ENCODE results near the gene SSH3. TPM values are rescaled to one million over a fixed set of nuclear protein-coding genes. Genes with fewer than 3 reads are reported as not detected.

The SSH3 gene
- total and polyA plus RNA-seq, 2 of the 8 experiments (the other 6 are each of a cell fraction or from before 2014, with no cell fraction given): 16.9 to 19.8 TPM

DNA sequence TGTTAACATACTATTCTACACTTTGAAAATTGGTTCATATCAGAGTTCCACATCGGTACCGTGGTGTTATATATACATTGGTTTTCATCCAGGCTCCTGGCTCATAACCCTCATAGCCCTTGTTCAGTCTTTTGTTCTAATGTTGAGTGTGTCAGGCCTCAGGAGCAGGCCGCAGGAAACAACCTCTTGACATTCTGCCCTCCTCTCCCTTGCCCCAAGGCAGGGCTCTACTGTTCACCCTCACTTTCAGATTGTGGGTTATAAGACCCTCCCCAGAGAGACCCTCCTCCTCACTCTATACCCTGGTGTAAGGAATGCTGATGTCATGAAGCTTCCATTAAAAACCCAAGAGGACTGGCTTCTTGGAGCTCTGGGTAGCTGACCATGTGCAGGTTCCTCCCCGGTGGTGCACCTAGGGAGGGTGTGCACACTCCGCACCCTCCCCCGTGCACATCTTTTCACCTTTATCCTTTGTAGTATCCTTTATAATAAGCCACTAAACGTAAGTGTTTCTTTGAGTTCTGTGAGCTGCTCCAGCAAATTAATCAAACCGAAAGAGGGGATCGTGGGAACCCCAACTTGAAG is 12.1 kb downstream of the SSH3 start (continued):
- TF ChIP-seq HDAC2 (IDR thresholded peaks at IDR 0.05; ENCODE audit: borderline replicate concordance in 1 of 2, low read depth in 2 of 2, low read length in 2 of 2) (no peak), TEAD4 (IDR thresholded peaks at IDR 0.05; ENCODE audit: low read depth, low read length) (no peak), CBX5 (IDR thresholded peaks at IDR 0.05; ENCODE audit: low read depth, low read length) (no peak)
